ENCODE results near the gene DDIT4. TPM values are rescaled to one million over a fixed set of nuclear protein-coding genes. Genes with fewer than 3 reads are reported as not detected.

The DDIT4 gene
- total RNA-seq, 1 donor from 2014 or later, result 200 TPM

- Histone ChIP-seq H3K4me1 (peaks cover 43% of the 10 kb centered on the region), H3K27ac (peak overlapping the region; percentile 25), H3K4me3 (no peak overlapping the region), H3K9me3 (no peaks in the 10 kb centered on the region), H3K36me3 (no peaks in the 10 kb centered on the region), H3K27me3 (no peaks in the 10 kb centered on the region)
- DNase-seq (peak; percentile 72), ATAC-seq (peak; percentile 3)
- intact Hi-C loops (cut with DNase I), result no loop called here
- TF ChIP-seq CTCF (IDR thresholded peaks at IDR 0.05), result no peak
Measured at GRCh38 chr10:72263613-72264241, 10.0 kb upstream of the DDIT4 start.

- H3K27me3 ChIP-seq, result no peaks in the 10 kb centered on the region
- H3K4me3 ChIP-seq, result no peak overlapping the region
- intact Hi-C loops (cut with DNase I), result no loop called here
- no peak overlapping the region for H3K27ac ChIP-seq
- H3K9me3 ChIP-seq, result no peaks in the 10 kb centered on the region
- H3K36me3 ChIP-seq, result no peaks in the 10 kb centered on the region
- no peak for TF ChIP-seq CTCF (IDR thresholded peaks at IDR 0.05)
- DNase-seq (no peak), ATAC-seq (no peak)
- peaks cover 36% of the 10 kb centered on the region for H3K4me1 ChIP-seq
Measured at GRCh38 chr10:72264536-72264935, 9.2 kb upstream of the DDIT4 start.

- peaks cover 26% of the 10 kb centered on the region for H3K4me1 ChIP-seq
Measured at GRCh38 chr10:72265508-72265907, 8.2 kb upstream of the DDIT4 start.

GRCh38 chr10:72265990-72266865 is 7.5 kb upstream of the DDIT4 start:
- DNase-seq, result no peak
- intact Hi-C loops (cut with DNase I), result no loop called here

More at GRCh38 chr10:72265508-72265907, 8.2 kb upstream of the DDIT4 start:
- no peak for TF ChIP-seq CTCF (IDR thresholded peaks at IDR 0.05)
- Histone ChIP-seq H3K4me3 (no peak overlapping the region), H3K27ac (no peak overlapping the region), H3K36me3 (no peaks in the 10 kb centered on the region), H3K27me3 (no peaks in the 10 kb centered on the region), H3K9me3 (no peaks in the 10 kb centered on the region)
- intact Hi-C loops (cut with DNase I), result no loop called here
- ATAC-seq (no peak), DNase-seq (no peak)

GRCh38 chr10:72267381-72267780 is 6.3 kb upstream of the DDIT4 start:
- Histone ChIP-seq H3K27ac (no peak overlapping the region), H3K27me3 (no peaks in the 10 kb centered on the region), H3K4me1 (peaks cover 20% of the 10 kb centered on the region), H3K4me3 (no peak overlapping the region), H3K9me3 (no peaks in the 10 kb centered on the region), H3K36me3 (no peaks in the 10 kb centered on the region)
- TF ChIP-seq CTCF (IDR thresholded peaks at IDR 0.05), result no peak
- intact Hi-C loops (cut with DNase I), result no loop called here
- ATAC-seq (no peak), DNase-seq (no peak)

More at GRCh38 chr10:72265990-72266865, 7.5 kb upstream of the DDIT4 start:
- Histone ChIP-seq H3K27ac (no peak overlapping the region), H3K27me3 (no peaks in the 10 kb centered on the region), H3K36me3 (no peaks in the 10 kb centered on the region), H3K4me1 (peaks cover 20% of the 10 kb centered on the region), H3K4me3 (no peak overlapping the region), H3K9me3 (no peaks in the 10 kb centered on the region)
- ATAC-seq, result no peak
- TF ChIP-seq CTCF (IDR thresholded peaks at IDR 0.05), result no peak
